ENCODE data around the gene PRICKLE3.

PRICKLE3 gene

DNA sequence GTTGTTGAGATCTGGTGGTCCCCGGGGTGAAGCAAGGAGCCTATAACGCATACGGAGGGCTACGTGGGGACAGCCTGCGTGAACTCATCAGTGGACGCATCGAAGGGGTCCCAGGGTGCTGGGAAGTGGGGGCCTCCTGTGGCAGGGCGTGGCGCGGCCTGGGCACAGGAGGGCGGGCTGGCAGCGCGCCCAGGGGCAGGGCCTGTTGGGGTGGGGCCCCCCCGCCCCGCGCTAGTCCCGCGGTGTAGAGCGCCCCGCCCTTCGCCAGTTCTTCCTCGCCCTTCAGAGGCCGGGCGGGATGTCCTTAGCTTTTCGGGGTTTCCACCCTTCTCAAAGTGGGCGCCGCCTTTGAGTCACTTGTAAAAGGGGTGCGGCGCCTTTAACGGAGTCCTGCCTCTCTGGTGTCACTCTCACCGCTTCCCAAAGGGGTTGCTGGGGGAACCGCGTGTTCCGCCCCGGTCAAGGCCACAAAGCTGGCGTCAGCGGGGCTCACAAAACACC lies 13.8 kb downstream of the PRICKLE3 start:
- in situ Hi-C loops (cut with MboI; ENCODE audit: low pct_unique_long_range_greater_than_20kb, low sequenced_read_pairs, unreplicated experiment): no loop called here
- TF ChIP-seq, protein P1, sequence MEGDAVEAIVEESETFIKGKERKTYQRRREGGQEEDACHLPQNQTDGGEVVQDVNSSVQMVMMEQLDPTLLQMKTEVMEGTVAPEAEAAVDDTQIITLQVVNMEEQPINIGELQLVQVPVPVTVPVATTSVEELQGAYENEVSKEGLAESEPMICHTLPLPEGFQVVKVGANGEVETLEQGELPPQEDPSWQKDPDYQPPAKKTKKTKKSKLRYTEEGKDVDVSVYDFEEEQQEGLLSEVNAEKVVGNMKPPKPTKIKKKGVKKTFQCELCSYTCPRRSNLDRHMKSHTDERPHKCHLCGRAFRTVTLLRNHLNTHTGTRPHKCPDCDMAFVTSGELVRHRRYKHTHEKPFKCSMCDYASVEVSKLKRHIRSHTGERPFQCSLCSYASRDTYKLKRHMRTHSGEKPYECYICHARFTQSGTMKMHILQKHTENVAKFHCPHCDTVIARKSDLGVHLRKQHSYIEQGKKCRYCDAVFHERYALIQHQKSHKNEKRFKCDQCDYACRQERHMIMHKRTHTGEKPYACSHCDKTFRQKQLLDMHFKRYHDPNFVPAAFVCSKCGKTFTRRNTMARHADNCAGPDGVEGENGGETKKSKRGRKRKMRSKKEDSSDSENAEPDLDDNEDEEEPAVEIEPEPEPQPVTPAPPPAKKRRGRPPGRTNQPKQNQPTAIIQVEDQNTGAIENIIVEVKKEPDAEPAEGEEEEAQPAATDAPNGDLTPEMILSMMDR (IDR thresholded peaks at IDR 0.05; ENCODE audit: extremely low read depth, insufficient read depth, missing control alignments): no peak
- DNase-seq (ENCODE audit: low spot score): peak; percentile 73

DNA sequence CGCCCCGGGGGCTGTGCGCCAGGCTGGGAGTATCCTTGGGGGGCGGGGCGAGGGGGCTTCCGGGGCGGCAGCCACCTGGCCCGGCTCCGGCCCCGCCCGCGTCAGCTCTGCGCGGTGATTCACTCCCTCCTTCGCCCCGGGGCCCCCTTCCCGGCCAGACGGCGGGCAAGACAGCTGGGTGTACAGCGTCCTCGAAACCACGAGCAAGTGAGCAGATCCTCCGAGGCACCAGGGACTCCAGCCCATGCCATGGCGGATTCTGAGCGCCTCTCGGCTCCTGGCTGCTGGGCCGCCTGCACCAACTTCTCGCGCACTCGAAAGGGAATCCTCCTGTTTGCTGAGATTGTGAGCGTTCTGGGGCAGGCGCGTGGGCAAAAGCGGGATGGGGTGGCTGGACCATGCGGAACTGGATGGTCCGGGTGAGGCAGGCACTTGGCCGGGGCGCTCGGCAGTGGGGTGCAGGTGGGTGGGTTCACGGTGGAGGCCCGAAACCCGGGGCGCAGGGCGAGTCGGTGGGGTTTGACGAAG lies 14.4 kb downstream of the PRICKLE3 start, which contains the start of gene PLP2:
Gene PLP2 (plus strand): TSS at position 147 of the 528 bp plus-strand sequence. CDS start 103 bp downstream, at position 250.
- peak; percentile 62 for DNase-seq (ENCODE audit: low spot score)
- TF ChIP-seq, protein P1 (IDR thresholded peaks at IDR 0.05; ENCODE audit: extremely low read depth, insufficient read depth, missing control alignments): no peak
- in situ Hi-C loops (cut with MboI; ENCODE audit: low pct_unique_long_range_greater_than_20kb, low sequenced_read_pairs, unreplicated experiment): no loop called here

DNA sequence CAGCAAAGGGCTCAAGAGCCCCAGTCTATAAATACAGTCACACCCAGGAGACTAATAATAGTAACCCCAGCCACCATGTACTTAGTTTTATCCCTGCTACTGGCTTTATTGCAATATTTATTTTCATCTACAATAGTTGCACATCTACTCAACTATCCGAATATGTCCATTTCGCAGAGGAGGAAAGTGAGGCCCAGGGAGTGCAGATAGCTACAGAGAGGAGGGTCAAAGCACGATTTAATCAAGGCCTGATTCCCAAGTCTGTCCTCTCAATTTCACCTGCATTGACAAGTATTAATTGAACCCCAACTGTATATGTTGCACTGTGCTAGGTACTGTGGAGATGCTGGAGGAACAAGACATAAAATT lies 18.4 kb downstream of the PRICKLE3 start:
- in situ Hi-C loops (cut with MboI; ENCODE audit: low pct_unique_long_range_greater_than_20kb, low sequenced_read_pairs, unreplicated experiment): no loop called here
- TF ChIP-seq, protein P1 (IDR thresholded peaks at IDR 0.05; ENCODE audit: extremely low read depth, insufficient read depth, missing control alignments): no peak
- peak; percentile 8 for DNase-seq (ENCODE audit: low spot score)

DNA sequence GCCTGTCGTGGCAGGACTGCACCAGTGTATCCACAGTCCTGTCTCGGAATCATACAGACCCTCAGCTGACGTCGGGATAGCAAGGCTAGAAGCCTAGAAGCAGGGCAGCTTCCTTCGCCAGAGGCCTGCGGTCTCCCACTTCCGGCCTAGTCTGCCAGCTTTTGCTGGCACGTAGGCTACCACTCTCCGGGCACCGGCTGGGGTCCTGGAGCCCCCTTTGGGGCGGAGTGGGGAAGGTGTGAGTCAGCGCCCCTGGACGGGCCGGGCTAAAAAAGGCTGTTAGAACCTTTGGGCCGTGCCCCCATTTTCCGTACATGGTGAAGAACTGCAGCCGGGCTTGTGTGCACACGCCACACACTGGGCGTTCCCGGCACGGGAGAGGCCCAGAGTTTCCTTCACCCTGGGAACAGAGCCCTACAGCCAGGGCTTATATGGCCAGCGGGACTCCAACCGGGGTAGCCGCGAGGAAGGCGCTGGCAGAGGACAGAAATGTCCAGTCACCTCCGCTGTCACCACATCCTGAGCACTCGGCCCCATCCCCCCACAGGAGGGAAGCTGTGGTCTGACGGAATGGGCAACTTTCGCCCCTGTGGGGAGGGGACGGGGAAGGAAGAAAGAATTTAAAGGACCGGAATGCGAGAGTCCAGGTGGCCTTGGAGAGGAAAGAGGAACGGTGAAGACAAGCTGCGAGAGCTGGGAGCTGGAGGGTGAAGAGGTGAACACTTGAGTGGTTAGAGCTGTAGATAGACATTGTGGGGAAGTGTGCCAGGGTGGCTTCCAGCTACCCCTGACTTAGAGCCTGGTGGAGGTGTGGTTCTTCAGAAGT lies 19.0 kb downstream of the PRICKLE3 start:
- TF ChIP-seq, protein P1 (IDR thresholded peaks at IDR 0.05; ENCODE audit: extremely low read depth, insufficient read depth, missing control alignments): no peak
- in situ Hi-C loops (cut with MboI; ENCODE audit: low pct_unique_long_range_greater_than_20kb, low sequenced_read_pairs, unreplicated experiment): no loop called here
- DNase-seq (ENCODE audit: low spot score): peak; percentile 30

DNA sequence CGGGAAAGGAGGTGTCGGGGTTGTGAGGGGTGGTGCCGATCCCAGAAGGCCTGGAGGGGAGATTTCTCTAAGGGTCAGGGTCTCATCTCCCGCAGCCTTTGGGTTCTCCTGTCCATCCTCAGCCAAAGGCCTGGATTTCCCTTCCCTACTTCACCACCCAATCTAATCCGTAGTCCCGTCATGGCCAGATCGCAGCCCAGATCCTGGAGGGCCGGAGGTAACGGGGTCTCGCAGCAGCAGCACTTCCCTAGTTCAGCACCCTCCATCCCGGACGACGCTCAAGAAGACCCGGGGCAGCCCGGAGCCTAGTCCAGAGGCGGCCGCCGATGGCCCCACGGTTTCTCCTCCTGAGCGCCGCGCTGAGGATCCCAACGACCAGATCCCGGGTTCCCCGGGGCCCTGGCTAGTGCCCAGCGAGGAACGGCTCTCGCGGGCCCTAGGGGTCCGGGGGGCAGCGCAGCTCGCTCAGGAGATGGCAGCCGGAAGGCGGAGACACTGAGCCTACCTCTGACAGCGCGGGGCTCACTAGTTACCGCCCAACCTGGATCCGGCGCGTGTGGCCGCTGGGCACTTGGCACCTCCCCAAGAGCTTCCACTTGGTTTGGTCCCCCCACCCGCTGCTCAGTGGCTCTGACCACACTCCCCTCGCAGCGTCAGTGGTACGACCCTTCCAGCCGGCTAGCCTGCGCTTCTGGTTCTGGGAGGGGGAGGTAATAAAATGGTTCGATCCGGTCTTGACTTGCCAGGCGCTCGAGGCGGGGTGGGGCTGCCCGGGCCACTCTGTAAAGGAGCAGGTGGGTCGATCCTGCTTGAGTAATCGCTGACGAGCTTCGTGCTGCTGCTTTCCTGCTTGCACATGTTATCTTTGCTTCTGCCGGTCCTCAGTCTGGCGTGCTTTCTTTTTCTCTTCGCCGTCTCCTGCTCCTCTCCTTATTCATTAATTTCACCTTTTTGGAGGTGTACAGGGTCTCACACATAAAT lies 20.0 kb downstream of the PRICKLE3 start:
- peak; percentile 59 for DNase-seq (ENCODE audit: low spot score)
- in situ Hi-C loops (cut with MboI; ENCODE audit: low pct_unique_long_range_greater_than_20kb, low sequenced_read_pairs, unreplicated experiment): no loop called here
- TF ChIP-seq, protein P1 (IDR thresholded peaks at IDR 0.05; ENCODE audit: extremely low read depth, insufficient read depth, missing control alignments): peak; percentile 25

All from GM13977 (cell line).